VCaP (cell line): ENCODE results near the gene CPT1B.

Experiments used
- H3K27ac ChIP-seq: fragments of 450-650 bp; 2 replicates; pipeline ENCODE4 v1.5.1; 2017
- CTCF ChIP-seq: fragments of 450-650 bp; conservative IDR thresholded peaks from 2 replicates; pipeline ENCODE4 v1.5.1; 2017; ENCODE audit warnings: mild to moderate bottlenecking, moderate library complexity

Gene CPT1B

GRCh38 chr22:50606946-50607658, 28.9 kb upstream of the CPT1B start:
- no peak for TF ChIP-seq CTCF
- no peak overlapping the region for H3K27ac ChIP-seq

GRCh38 chr22:50606165-50606945, 28.1 kb upstream of the CPT1B start:
- TF ChIP-seq CTCF = no peak
- no peak overlapping the region for H3K27ac ChIP-seq

GRCh38 chr22:50605613-50606074, 27.4 kb upstream of the CPT1B start:
- H3K27ac ChIP-seq = no peak overlapping the region
- no peak for TF ChIP-seq CTCF

- no peak overlapping the region for H3K27ac ChIP-seq
- no peak for TF ChIP-seq CTCF
Measured at GRCh38 chr22:50605002-50605612, 26.9 kb upstream of the CPT1B start.

- TF ChIP-seq CTCF = no peak
Measured at GRCh38 chr22:50604256-50605001, 26.2 kb upstream of the CPT1B start.

GRCh38 chr22:50603511-50604255, 25.5 kb upstream of the CPT1B start:
- no peak overlapping the region for H3K27ac ChIP-seq
- TF ChIP-seq CTCF = no peak

More at GRCh38 chr22:50604256-50605001, 26.2 kb upstream of the CPT1B start:
- H3K27ac ChIP-seq = no peak overlapping the region
